Measurements from ENCODE around the gene ZMPSTE24. TPM values are rescaled to one million over a fixed set of nuclear protein-coding genes. Genes with fewer than 3 reads are reported as not detected.
A peak's percentile ranks its signal among the peaks of the same experiment; 100 is the strongest.
"Not testable (repeated sequence)": the region's sequence is repeated elsewhere in the genome, so short reads cannot be mapped to it uniquely, and the experiment has no call there.

The ZMPSTE24 gene
- total and polyA plus RNA-seq, 11 donors = 20.3 to 45.8 (median 31.7) TPM

GRCh38 chr1:40317394-40318074, 59.5 kb downstream of the ZMPSTE24 start:
- Histone ChIP-seq H3K4me1 (peaks cover 0 to 37% (median 17%) of the 10 kb centered on the region in 12 donors), H3K27ac (no peak overlapping the region), H3K4me3 (peak overlapping the region in 11 of 12 donors; percentile 6 to 60 (median 46)), H3K27me3 (peaks cover 15 to 51% (median 25%) of the 10 kb centered on the region in 9 donors), H3K9me3 (no peaks in the 10 kb centered on the region), H3K36me3 (no peaks in the 10 kb centered on the region)
- DNase-seq (no peak), ATAC-seq (no peak)
- TF ChIP-seq CTCF (IDR thresholded peaks at IDR 0.05) (no peak), POLR2A (IDR thresholded peaks at IDR 0.05) (no peak)
- intact Hi-C loops (cut with DNase I) = loop anchor here in 4 of 10 donors (5.0 to 10.0 kb wide), 3 partner anchors 87 to 165 kb away; partner anchors contain the start of gene RLF (in 1 of the 4)
- WGBS, 4 donors = 20 to 36% (median 27%) methylated on average over 14 to 21 of the region's 21 CpGs

GRCh38 chr1:40318476-40318875, 60.4 kb downstream of the ZMPSTE24 start:
- intact Hi-C loops (cut with DNase I) = loop anchor here in 4 of 10 donors (5.0 to 10.0 kb wide), 3 partner anchors 86 to 166 kb away; partner anchors contain the start of gene RLF (in 1 of the 4)
- WGBS, 4 donors = 81 to 94% (median 87%) methylated on average over 4 of the region's 4 CpGs
- no peak for ATAC-seq

GRCh38 chr1:40318970-40319621, 61.1 kb downstream of the ZMPSTE24 start:
- Histone ChIP-seq H3K27ac (no peak overlapping the region), H3K36me3 (no peaks in the 10 kb centered on the region), H3K4me1 (peaks cover 0 to 31% (median 17%) of the 10 kb centered on the region in 12 donors), H3K27me3 (peaks cover 15 to 48% (median 25%) of the 10 kb centered on the region in 9 donors), H3K9me3 (no peaks in the 10 kb centered on the region), H3K4me3 (no peak overlapping the region)
- TF ChIP-seq POLR2A (IDR thresholded peaks at IDR 0.05) (no peak), CTCF (IDR thresholded peaks at IDR 0.05) (no peak)
- WGBS, 4 donors = 79 to 90% (median 85%) methylated on average over 4 of the region's 4 CpGs
- DNase-seq (no peak), ATAC-seq (no peak)
- intact Hi-C loops (cut with DNase I) = loop anchor here in 4 of 10 donors (5.0 to 10.0 kb wide), 3 partner anchors 86 to 167 kb away; partner anchors contain the start of gene RLF (in 1 of the 4)

More at GRCh38 chr1:40318476-40318875, 60.4 kb downstream of the ZMPSTE24 start:
- Histone ChIP-seq H3K27me3 (peaks cover 15 to 51% (median 25%) of the 10 kb centered on the region in 9 donors), H3K36me3 (no peaks in the 10 kb centered on the region), H3K4me3 (no peak overlapping the region), H3K27ac (no peak overlapping the region), H3K9me3 (no peaks in the 10 kb centered on the region), H3K4me1 (peaks cover 0 to 31% (median 17%) of the 10 kb centered on the region in 12 donors)
- DNase-seq = no peak
- TF ChIP-seq CTCF (IDR thresholded peaks at IDR 0.05) (no peak), POLR2A (IDR thresholded peaks at IDR 0.05) (no peak)

- not testable (repeated sequence) for H3K36me3 ChIP-seq, ATAC-seq, H3K27ac ChIP-seq, H3K27me3 ChIP-seq, H3K9me3 ChIP-seq, DNase-seq, H3K4me3 ChIP-seq, H3K4me1 ChIP-seq
- 28 to 81% (median 52%) methylated on average over 1 of the region's 1 CpG for WGBS, 4 donors
- intact Hi-C loops (cut with DNase I) = loop anchor here in 1 of 10 donors (10.0 kb wide), 1 partner anchor 247 kb away; no protein-coding TSS in a partner anchor
Observed at GRCh38 chr1:40331403-40331802, 73.4 kb downstream of the ZMPSTE24 start.
